ENCODE measurements around the gene DPH3.

DPH3 gene

DNA sequence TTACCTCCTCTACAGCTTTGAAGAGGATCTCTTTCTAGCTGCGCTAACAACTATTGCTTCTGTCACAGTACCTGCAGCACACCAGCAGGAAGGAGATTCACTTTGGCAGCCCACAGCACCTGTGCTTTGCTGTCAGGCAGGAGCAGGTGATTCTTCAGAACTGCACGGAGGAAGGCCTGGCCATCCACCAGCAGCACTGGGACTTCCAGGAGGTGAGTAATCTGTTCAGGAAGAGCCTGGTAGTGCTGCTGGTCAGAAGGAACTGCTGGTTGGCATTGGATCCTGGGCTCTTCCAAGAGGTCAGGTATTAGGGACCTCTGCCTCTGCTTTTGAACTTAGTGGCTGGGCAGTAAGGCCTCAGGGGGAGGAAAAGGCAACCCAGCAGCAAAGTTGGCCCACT is 42.2 kb downstream of the DPH3 start:
- TF ChIP-seq, protein P1, sequence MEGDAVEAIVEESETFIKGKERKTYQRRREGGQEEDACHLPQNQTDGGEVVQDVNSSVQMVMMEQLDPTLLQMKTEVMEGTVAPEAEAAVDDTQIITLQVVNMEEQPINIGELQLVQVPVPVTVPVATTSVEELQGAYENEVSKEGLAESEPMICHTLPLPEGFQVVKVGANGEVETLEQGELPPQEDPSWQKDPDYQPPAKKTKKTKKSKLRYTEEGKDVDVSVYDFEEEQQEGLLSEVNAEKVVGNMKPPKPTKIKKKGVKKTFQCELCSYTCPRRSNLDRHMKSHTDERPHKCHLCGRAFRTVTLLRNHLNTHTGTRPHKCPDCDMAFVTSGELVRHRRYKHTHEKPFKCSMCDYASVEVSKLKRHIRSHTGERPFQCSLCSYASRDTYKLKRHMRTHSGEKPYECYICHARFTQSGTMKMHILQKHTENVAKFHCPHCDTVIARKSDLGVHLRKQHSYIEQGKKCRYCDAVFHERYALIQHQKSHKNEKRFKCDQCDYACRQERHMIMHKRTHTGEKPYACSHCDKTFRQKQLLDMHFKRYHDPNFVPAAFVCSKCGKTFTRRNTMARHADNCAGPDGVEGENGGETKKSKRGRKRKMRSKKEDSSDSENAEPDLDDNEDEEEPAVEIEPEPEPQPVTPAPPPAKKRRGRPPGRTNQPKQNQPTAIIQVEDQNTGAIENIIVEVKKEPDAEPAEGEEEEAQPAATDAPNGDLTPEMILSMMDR (IDR thresholded peaks at IDR 0.05; ENCODE audit: poor library complexity, severe bottlenecking) = no peak
- no peaks in the 10 kb centered on the region for H3K9me3 ChIP-seq (ENCODE audit: severe bottlenecking)
- H3K27me3 ChIP-seq (ENCODE audit: insufficient read depth, poor library complexity, severe bottlenecking) = no peaks in the 10 kb centered on the region
- DNase-seq (ENCODE audit: low spot score) (no peak), ATAC-seq (ENCODE audit: low read depth) (no peak)
- H3K4me1 ChIP-seq (ENCODE audit: insufficient read depth, poor library complexity, severe bottlenecking) = no peaks in the 10 kb centered on the region
- no peak overlapping the region for H3K4me3 ChIP-seq (ENCODE audit: severe bottlenecking)
- no peaks in the 10 kb centered on the region for H3K36me3 ChIP-seq (ENCODE audit: low read depth)
- no peak overlapping the region for H3K27ac ChIP-seq (ENCODE audit: poor library complexity, severe bottlenecking)

DNA sequence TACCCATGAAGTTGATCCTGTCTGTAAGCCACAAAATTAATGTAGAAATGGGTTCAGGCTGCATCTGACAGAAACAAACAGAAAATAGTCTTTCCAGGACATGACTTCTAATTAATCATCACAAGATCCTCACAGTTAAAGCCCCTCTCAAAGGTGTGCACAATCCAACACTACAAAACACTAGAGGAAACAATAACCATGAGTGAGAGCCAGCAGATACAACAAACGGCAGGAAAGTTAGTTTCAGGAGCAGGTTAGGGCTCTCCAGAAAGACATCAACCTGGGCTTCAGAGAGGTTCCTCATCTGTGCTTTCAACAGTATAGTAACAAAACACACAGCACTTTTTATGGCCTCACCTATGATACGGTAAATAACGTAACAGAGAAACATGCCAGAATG is 42.8 kb downstream of the DPH3 start:
- Histone ChIP-seq H3K27ac (ENCODE audit: poor library complexity, severe bottlenecking) (no peak overlapping the region), H3K9me3 (ENCODE audit: severe bottlenecking) (no peaks in the 10 kb centered on the region), H3K4me1 (ENCODE audit: insufficient read depth, poor library complexity, severe bottlenecking) (no peaks in the 10 kb centered on the region), H3K4me3 (ENCODE audit: severe bottlenecking) (no peak overlapping the region), H3K27me3 (ENCODE audit: insufficient read depth, poor library complexity, severe bottlenecking) (no peaks in the 10 kb centered on the region), H3K36me3 (ENCODE audit: low read depth) (no peaks in the 10 kb centered on the region)
- ATAC-seq (ENCODE audit: low read depth) (no peak), DNase-seq (ENCODE audit: low spot score) (no peak)
- TF ChIP-seq, protein P1 (IDR thresholded peaks at IDR 0.05; ENCODE audit: poor library complexity, severe bottlenecking) = no peak

DNA sequence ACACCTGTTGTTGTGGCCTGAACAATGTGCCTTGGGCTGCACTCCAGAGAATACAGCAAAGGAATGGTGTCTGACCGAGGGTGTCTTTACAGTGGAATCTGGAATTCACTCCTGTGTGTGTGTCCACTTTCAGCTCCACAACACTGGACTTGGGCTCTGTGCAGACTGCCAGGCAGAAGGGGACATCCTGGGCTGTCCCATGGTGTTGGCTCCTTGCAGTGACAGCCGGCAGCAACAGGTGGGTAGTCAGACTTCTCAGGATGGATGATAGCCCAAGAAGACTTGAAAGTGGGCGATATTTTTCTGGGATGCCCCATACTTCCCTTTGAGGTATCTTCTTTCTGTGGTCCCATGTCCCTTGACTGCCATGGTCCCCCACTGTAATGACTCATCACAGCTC is 45.0 kb downstream of the DPH3 start:
- no peak for ATAC-seq (ENCODE audit: low read depth)
- no peaks in the 10 kb centered on the region for H3K4me1 ChIP-seq (ENCODE audit: insufficient read depth, poor library complexity, severe bottlenecking)

DNA sequence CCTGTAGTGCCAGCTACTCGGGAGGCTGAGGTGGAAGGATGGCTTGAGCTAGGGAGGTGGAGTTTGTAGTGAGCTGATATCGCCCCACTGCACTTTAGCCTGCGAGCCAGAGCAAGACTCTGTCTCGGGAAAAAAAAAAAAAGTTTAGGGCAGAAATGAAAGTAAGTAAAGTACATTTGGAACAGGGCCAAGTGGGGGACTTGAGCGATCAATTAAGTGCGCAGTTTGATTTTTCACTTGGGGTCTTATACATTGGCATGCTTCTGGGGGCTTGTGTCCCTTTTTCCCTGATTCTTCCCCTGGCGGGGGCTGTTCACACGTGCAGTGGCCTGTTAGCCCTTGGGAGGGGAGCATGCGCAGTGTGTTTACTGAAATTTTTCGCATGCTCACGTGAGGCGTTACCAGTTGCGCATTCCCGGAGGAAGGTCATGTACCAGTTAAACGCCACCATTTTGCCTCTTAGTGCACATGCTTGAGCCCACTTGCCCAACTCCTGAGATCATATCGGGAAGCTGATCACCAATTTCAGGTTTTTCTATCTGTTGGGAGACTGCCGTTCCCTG is 48.3 kb downstream of the DPH3 start:
- ATAC-seq (ENCODE audit: low read depth) = no peak

More for the DNA sequence above, 45.0 kb downstream of the DPH3 start:
- H3K36me3 ChIP-seq (ENCODE audit: low read depth) = no peaks in the 10 kb centered on the region
- TF ChIP-seq, protein P1 (IDR thresholded peaks at IDR 0.05; ENCODE audit: poor library complexity, severe bottlenecking) = no peak
- H3K4me3 ChIP-seq (ENCODE audit: severe bottlenecking) = no peak overlapping the region
- H3K27ac ChIP-seq (ENCODE audit: poor library complexity, severe bottlenecking) = no peak overlapping the region
- no peaks in the 10 kb centered on the region for H3K27me3 ChIP-seq (ENCODE audit: insufficient read depth, poor library complexity, severe bottlenecking)
- DNase-seq (ENCODE audit: low spot score) = no peak
- no peaks in the 10 kb centered on the region for H3K9me3 ChIP-seq (ENCODE audit: severe bottlenecking)

DNA sequence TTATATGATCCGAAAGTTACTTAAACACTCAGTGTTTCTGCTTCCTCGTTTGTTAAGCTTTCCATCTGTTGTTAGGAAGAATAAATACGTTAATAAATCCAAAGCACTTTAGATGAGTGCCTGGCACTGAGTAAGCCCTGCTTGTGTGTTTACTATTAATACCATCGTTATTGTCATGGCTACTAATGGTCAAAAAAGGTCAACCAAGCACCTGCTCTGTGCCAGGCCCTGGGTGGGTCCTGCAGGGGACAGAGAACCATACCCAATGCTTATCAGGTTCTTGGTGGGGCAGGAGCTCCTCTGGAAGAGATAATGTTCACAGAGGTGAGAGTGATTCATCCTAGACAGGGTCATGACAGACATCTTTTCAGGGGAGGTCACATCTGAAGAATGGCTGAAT is 50.4 kb downstream of the DPH3 start:
- DNase-seq (ENCODE audit: low spot score) (no peak), ATAC-seq (ENCODE audit: low read depth) (no peak)
- Histone ChIP-seq H3K4me1 (ENCODE audit: insufficient read depth, poor library complexity, severe bottlenecking) (no peaks in the 10 kb centered on the region), H3K4me3 (ENCODE audit: severe bottlenecking) (no peak overlapping the region), H3K36me3 (ENCODE audit: low read depth) (no peaks in the 10 kb centered on the region), H3K27ac (ENCODE audit: poor library complexity, severe bottlenecking) (no peak overlapping the region), H3K27me3 (ENCODE audit: insufficient read depth, poor library complexity, severe bottlenecking) (no peaks in the 10 kb centered on the region), H3K9me3 (ENCODE audit: severe bottlenecking) (no peaks in the 10 kb centered on the region)
- TF ChIP-seq, protein P1 (IDR thresholded peaks at IDR 0.05; ENCODE audit: poor library complexity, severe bottlenecking) = no peak

More for the DNA sequence above, 48.3 kb downstream of the DPH3 start:
- Histone ChIP-seq H3K4me1 (ENCODE audit: insufficient read depth, poor library complexity, severe bottlenecking) (no peaks in the 10 kb centered on the region), H3K27ac (ENCODE audit: poor library complexity, severe bottlenecking) (no peak overlapping the region), H3K27me3 (ENCODE audit: insufficient read depth, poor library complexity, severe bottlenecking) (no peaks in the 10 kb centered on the region), H3K4me3 (ENCODE audit: severe bottlenecking) (no peak overlapping the region), H3K9me3 (ENCODE audit: severe bottlenecking) (no peaks in the 10 kb centered on the region), H3K36me3 (ENCODE audit: low read depth) (no peaks in the 10 kb centered on the region)
- DNase-seq (ENCODE audit: low spot score) = no peak
- TF ChIP-seq, protein P1 (IDR thresholded peaks at IDR 0.05; ENCODE audit: poor library complexity, severe bottlenecking) = no peak

All from RWPE2 (cell line).